Suprapubic skin (tissue), 3 donors: ENCODE measurements around the gene BRPF1.

Experiments
- POLR2A ChIP-seq, 2 donors: fragments of 450-650 bp; IDR thresholded peaks; one replicate each; pipeline ENCODE4 v1.6.1; 2017; ENCODE audit warnings: antibody characterized with exemption in 2 of 2, mild to moderate bottlenecking in 2 of 2, moderate library complexity in 2 of 2
- TF ChIP-seq, protein P1 (sequence below), 2 donors: fragments of 200-600 bp in 1 of 2; fragments of 450-650 bp in 1 of 2; sonication (generic) in 1 of 2; IDR thresholded peaks; one replicate each; pipeline ENCODE4 v1.5.1; 2016 to 2019; ENCODE audit warnings: antibody characterized with exemption in 2 of 2, mild to moderate bottlenecking in 1 of 2, moderate library complexity in 1 of 2

GRCh38 chr3:9729419-9729818 lies 2.1 kb upstream of the BRPF1 start:
- no peak for TF ChIP-seq POLR2A (IDR thresholded peaks at IDR 0.05)
- TF ChIP-seq, protein P1, sequence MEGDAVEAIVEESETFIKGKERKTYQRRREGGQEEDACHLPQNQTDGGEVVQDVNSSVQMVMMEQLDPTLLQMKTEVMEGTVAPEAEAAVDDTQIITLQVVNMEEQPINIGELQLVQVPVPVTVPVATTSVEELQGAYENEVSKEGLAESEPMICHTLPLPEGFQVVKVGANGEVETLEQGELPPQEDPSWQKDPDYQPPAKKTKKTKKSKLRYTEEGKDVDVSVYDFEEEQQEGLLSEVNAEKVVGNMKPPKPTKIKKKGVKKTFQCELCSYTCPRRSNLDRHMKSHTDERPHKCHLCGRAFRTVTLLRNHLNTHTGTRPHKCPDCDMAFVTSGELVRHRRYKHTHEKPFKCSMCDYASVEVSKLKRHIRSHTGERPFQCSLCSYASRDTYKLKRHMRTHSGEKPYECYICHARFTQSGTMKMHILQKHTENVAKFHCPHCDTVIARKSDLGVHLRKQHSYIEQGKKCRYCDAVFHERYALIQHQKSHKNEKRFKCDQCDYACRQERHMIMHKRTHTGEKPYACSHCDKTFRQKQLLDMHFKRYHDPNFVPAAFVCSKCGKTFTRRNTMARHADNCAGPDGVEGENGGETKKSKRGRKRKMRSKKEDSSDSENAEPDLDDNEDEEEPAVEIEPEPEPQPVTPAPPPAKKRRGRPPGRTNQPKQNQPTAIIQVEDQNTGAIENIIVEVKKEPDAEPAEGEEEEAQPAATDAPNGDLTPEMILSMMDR (IDR thresholded peaks at IDR 0.05) = no peak
